HG03460 (cell line): ENCODE measurements around the gene SRSF8.
"Not testable (repeated sequence)": the region's sequence is repeated elsewhere in the genome, so short reads cannot be mapped to it uniquely, and the experiment has no call there.

ENCODE experiments used
- ATAC-seq: cut with Tn5 transposase; IDR thresholded peaks from one replicate; pipeline ENCODE4 v1.9.1; 2021; ENCODE audit not compliant: unreplicated experiment

Gene SRSF8

DNA sequence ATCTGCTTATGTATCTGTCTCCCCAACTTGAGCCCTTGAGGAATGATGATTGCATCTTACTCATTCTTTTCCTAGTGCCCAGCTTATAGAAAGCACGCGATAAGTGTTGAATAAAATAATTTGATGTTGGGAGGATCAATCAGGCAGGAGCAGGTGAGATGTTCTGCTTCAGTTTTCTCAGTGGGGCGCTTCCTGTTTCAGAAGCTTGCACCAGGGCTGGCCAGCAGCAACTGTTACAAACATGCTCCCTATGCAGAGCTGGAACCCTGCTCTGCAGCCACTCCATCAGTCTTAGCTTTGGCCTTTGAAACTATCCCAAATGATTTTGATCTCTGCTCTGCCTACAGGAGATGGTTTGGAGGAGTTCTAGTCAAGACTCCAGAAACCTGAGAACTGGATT, 26.8 kb downstream of the SRSF8 start:
- peak; percentile 12 for ATAC-seq

DNA sequence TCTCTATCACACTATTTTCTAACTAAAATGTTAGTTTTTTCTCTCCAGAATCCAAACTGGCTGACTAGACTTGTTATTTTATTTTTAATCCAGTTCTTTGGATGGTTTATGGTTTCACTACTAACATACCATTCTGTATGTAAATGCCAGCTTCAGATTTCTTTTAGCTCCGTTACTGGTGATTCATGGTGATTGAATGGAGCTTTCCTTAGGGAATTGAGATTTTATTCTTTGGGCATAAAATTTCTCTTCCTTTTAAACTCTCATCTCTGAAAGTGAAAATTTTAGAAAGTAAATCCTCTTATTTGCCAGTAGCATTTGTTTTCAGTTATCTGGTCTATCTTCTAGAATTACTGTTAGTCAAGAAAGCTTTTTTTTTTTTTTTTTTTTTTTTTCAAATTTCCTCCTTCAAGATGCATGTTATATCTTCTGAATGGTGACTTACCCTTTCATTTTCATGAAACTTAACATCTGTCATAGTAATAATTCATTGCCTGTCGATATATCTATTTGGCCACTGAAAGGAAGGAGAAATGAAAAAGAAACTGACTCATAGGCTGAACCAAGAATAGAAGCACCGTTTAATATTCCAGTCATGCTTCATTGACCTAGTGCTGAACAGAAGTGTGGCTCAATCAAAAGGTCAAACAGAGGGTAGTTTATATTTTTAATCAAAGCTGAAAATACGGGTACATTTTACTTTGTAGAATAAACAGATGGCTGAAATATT, 29.3 kb downstream of the SRSF8 start:
- ATAC-seq: peak; percentile 81

DNA sequence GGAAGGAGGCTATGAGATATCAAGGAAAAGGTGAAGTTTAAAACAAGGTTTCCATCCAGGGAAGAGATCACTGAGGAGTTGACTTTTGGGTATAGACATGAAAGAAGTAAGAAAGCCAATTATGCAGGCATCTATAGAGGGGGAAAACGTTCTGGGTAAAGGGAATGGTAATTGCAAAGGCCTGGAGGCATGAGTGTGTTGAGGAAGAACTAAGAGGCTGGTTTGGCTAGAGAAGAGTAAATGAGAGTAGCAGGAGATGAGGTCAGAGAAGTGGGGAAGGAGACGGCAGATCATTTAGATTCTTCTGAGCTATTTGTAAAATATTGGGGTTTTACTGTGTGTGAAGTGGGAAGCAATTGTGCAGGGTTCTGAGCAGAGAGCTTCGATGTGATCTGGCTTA, 30.5 kb downstream of the SRSF8 start:
- no peak for ATAC-seq

DNA sequence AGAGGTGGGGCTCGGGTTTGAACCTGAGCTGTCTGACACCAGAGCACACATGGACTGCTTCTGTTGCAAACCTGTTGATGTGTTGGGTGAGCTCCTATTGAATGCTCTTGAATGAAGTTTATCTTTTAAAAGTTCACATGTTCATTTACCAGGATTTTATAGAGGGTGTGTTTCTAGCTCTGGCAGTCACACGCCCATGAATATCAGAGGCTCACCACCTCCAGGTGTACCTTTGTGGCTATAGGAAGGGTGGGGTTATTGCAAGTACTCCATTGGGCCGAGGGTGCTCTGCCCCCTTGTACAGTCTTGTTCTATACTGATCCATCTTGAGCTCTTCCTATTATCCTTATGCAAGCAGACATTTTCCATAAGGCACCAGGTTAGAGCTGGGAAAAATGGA, 32.1 kb downstream of the SRSF8 start:
- ATAC-seq: no peak

DNA sequence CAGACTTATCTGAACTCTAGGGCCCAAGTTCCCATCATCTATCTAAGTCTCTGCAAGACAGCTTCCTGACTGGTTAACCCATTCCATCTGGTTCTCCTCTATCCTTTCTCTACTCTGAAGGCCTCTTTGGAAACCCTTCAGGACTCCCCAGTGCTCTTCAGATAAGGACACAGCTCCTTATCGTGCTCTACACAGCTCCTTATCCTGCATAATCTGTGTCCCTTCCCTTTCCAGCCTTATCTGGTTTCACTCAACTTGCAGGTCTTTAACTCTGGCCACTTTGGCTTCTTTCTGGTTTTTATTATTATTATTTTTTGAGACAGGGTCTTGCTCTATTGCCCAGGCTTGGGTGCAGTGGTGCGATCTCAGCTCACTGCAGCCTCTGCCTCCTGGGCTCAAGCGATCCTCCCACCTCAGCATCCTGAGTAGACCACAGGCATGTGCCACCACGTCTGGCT, 33.5 kb downstream of the SRSF8 start:
- ATAC-seq: no peak

DNA sequence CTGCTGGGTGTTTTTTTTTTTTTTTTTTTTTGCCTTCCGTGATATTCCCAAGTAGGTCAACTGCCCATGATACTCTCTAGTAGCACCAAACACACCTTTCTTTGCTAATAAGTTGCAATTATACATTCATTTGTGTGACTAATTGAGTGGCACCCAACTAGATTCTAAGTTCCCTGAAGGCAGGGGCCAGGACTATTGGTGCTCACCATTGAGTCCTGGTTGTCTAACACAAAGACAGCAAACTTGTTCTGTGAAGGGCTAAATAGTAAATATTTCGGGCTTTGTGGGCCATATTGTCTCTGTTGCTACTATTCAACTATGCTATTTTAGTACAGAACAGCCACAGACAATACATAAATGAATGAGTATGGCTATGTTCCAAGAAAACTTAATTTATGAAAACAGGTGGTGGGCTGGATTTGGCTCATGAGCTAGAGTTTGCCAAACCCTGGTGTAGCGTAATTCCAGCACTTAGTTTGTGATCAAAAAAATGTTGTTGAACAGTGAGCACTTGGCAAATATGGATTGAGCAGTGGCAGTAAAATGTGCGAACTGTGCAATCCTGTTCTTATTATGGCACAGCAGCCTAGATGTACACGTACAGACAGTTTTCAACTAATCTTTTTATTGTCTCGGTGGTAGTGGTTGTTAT, 34.3 kb downstream of the SRSF8 start:
- ATAC-seq: no peak

DNA sequence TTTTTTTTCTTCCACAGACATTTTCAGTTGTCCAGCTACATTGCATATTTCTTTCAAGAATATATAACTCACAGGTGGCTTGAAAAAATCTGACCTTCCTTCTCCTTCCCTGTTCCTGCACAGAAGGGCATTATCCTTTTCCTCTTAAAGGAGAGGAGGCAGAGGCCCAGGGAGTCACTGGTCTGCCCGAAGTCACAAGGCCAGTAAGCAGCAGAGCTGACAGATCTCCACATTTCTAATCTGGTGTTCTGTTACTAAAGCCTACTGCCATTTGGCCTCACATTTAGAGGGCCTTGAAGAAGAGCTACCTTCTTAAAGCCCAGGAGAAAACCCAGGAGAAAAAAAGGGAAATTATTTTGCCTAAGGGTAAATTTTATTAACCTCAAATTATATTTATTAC, 35.2 kb downstream of the SRSF8 start:
- ATAC-seq: no peak

DNA sequence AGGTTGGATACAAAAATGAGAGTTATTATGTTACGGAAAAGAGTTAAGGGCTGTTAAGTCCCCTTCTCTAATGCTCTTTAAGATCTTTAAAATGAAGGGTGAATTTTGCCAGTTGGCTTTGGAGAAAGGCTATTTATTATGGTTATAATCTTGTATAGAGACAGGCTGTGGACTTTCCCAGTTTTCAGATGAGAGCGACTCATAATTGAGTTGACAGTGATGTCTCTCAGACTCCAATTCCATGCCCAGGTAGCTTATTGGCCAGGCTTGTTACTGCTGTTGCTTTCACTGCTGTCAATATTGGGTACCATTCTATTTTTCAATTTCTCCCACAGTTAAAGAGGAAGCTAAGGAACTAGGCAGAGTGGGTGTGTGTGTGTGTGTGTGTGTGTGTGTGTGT, 36.0 kb downstream of the SRSF8 start:
- ATAC-seq: no peak

DNA sequence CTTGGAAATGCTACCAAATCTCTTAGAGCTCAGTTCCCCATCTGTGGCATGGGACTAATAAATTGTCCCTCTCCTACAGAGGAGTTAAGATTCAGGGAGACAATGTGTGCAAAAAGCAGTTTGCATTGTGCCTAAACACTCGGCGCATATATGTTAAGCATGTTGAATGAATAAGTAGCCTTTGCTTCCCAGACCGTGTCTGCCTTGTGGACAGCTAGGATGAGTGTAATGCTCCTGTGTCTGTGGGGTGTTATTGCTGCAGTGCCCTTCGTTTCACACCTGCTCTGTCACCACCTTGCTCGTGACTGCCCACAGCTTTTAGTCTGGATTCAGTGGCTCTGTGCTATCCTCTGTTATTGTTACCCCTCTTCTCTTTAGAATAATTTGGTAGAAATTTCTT, 37.0 kb downstream of the SRSF8 start:
- no peak for ATAC-seq

DNA sequence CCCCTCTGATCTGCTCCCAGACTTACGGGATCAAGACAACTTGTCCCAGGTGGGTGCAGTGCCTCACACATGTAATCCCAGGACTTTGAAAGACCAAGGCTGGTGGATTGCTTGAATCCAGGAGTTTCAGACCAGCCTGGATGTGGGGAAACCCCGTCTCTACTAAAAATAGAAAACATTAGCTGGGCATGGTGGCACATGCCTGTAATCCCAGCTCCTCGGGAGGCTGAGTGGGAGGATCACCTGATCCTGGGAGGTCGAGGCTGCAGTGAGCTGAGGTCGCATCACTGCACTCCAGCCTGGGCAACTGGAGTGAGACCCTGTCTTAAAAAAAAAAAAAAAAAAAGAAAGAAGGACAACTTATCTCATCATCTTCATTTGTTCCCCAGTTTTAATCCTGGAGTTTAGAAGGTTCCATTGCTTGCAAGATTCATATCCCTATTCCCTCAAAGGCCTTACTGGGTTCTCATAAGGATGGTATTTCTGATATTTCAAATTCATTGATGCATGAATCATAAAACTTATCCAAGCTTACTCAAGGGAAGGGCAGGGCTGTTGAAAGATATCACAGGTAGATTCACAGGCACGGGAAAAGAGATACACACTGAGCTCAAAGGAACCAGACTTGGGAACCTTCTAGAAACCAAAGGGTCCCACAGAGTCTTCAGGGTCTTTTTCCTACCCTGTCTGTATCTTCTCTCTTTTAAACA, 37.6 kb downstream of the SRSF8 start:
- no peak for ATAC-seq

DNA sequence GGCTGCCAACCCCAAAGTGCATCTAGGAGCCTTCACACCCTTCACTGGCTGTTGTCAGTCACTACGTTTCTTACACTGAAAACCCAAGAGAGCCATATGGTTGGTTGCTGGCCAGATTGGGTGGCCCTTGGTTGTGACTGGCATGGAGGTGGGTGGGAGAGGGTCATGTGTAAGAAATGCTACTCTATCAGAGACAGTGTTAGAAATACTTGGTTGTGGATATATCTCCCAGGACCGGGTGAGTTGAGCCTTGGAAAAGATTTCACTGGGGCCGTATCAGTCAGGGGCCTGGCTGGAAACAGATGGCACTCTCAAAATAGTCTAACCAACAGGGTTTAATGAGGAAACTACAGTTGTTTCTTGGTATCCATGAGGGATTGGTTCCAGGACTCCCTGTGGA, 38.1 kb downstream of the SRSF8 start:
- no peak for ATAC-seq

DNA sequence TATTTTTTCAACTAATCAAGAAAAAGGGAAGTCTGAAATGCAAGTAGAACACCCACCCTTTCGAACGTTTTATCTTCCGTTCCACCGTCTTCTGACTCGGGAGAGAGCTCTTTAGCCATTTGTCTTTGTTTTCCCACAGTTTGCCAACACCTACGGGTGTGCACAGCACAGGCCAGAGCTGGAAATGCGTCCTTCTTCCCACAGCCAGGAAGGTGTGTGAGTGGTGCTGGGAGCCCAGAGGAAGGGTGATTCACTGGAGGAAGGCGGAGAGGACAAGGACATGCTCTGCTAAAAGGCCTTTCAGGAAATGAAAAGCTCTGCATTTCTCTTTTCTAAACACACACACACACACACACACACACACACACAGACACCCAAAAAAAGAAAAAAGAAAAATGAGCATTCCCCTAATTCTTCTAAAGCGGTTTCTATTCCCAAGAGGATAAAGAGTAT, 41.5 kb downstream of the SRSF8 start:
- no peak for ATAC-seq

DNA sequence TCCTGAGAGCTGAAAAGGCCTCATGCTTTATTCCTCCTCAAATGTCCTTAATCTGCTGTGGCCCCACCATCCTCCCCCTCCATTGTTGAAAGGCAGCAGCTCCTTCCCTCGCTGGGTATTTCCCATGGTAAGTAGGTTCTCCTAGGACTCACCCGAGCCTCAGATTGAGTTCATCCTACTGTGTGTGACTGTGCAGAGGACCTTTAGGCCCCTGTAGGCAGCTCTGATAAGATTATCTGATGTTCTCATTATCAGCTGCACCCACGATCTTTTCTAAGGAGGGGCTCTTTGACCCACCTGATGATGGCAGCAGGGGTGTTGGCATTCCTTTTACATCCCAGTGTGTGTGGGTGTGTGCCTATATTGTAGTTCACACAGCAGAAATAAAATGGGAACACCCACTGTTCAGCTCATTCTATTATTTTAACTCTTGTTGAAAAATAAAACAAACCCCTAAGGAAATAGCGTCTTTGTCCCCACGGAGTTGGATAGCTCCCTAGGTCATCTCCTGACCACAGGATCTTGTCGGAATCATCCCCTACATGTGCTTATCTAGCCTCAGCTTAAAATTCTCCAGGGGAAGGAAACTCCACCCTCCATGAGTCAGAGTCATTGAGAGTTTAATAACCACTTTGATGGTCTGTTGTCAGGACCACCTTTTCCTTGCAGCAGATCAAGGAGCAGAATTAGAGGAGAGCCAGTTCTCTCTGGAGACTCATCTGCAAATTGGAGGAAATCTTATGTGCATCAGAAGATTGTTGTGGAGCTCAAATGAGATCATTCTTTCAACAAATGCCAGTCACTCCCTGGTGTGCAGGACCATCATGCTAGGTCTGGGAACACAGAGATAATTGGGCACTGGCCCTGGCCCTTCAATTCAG, 42.2 kb downstream of the SRSF8 start:
- ATAC-seq: no peak

DNA sequence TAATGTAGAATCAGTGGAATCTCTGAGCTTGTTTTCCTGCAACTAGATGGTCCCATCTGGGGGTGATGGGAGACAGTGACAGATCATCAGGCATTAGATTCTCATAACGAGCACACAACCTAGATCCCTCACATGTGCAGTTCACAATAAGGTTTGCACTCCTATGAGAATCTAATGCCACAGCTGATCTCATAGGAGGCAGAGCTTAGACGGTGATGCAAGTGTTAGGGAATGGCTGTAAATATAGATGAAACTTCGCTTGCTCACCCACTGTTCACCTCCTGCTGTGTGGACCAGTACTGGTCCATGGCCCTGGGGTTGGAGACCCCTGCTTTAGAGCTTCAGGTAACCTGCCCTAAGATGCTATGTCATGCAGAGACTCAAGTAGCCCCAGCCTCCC, 44.8 kb downstream of the SRSF8 start:
- not testable (repeated sequence) for ATAC-seq

DNA sequence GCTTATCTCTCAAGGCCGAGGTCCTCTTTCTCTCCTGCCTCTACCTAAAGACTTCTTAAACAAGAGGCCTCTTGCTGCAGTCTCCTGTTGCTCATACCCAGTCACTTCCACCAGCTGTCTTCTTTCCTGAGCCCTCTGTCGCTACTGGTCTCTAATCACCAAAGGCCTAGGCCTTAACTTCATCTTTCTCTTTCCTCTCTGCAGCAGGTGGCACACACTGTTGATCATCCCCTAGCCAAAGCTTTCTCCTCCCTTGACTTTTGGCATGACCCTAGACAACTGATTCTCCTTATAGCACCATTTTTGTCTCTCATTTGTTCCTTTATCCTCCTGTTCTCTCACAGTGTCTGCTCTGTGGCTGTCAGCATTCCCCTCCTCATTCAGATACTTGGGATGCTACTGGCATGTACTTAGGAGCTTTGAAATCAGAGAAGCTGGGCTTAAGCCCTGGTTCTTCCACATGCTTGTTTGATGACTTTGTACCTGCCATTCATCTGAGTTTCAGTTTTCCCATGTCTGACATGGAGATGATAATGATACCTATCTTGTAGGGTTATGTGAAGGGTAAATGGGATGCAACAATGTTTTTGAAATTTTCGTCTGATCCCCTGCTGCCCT, 45.3 kb downstream of the SRSF8 start:
- no peak for ATAC-seq

DNA sequence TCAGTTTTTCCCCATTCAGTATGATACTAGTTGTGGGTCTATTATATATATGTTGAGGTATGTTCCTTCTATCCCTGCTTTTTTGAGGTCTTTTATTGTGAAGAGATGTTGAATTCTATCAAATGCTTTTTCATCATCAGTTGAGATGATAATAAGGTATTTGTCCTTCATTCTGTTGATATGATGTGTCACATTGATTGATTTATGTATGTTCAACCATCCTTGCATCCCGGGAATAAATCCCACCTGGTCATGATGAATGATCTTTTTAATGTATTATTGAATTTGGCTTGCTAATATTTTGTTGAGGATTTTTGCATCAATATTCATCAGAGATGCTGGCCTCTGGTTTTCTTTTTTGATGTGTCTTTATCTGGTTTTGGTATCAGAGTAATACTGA, 48.9 kb downstream of the SRSF8 start:
- ATAC-seq: no peak

DNA sequence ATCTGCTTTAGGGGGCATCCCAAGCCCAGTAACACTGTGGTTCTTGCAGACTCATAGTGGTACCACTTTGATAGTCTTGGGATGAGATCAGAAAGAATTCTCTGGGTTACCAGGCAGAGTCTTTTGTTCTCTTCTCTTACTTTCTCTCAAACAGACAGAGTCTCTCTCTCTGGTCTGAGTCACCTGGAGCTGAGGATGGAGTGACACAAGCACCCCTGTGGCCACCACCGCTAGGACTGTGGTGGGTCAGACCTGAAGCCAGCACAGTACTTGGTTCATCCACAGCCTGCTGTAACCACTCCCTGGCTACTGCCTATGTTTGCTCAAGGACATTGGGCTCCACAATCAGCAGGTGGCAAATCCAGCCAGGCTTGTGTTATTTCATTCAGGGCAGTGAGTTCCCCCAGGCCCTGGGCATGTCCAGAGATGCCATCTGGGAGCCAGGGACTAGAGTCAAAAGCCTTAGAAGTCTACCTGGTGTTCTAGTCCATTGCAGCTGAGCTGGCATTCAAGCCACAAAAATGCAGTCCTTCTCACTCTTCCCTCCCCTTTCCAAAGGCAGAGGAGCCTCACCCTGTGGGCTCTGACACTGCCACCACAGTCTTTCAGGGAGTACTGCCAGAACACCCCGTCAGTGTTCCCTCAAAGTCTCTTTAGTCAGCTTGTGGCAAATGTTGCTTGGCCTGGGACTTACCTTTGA, 52.8 kb downstream of the SRSF8 start:
- no peak for ATAC-seq
